ENCODE measurements around the gene CGB1. TPM values are rescaled to one million over a fixed set of nuclear protein-coding genes. Genes with fewer than 3 reads are reported as not detected.

Gene CGB1
- polyA plus RNA-seq, 1 donor (not counting 4 experiments of a cell fraction or from before 2014, with no cell fraction given) = not detected

DNA sequence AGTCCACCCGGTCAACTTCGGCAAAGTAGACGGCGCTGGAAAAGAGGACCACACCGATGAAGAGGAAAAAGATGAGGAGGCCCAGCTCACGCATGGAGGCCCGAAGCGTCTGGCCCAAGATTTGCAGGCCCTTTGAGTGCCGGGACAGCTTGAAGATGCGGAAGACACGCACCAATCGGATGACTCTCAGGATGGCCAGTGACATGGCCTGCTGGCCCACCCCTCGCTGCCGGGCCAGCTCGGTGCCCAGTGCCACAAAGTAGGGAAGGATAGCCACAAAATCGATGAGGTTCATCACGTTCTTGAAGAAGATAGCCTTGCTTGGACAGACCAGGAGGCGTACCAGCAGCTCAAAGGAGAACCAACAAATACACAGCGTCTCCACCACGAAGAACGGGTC lies 33.7 kb upstream of the CGB1 start:
- Histone ChIP-seq H3K9me1 (ENCODE audit: control insufficient read depth, extremely low read depth, insufficient read depth, low read length) (no peaks in the 10 kb centered on the region), H3K79me2 (ENCODE audit: control insufficient read depth, insufficient read depth, low read length) (no peaks in the 10 kb centered on the region), H4K20me1 (ENCODE audit: control insufficient read depth, extremely low read depth, insufficient read depth, low read length) (no peaks in the 10 kb centered on the region), H3K4me3 (ENCODE audit: control insufficient read depth in 2 of 3, extremely low read depth in 1 of 3, insufficient read depth in 2 of 3, low read depth in 1 of 3, low read length in 3 of 3) (no peak overlapping the region), H3K9me3 (ENCODE audit: control insufficient read depth, low read depth, low read length) (no peaks in the 10 kb centered on the region), H3K4me1 (ENCODE audit: control insufficient read depth, extremely low read depth, insufficient read depth, low read length) (peaks cover 5% of the 10 kb centered on the region), H3K36me3 (ENCODE audit: control insufficient read depth in 2 of 2, extremely low read depth in 1 of 2, insufficient read depth in 2 of 2, low read length in 2 of 2) (no peaks in the 10 kb centered on the region), H3K27me3 (ENCODE audit: control insufficient read depth, extremely low read depth, insufficient read depth, low read length) (peaks cover 56% of the 10 kb centered on the region), H3K4me2 (ENCODE audit: control insufficient read depth, extremely low read depth, insufficient read depth, low read depth, low read length) (no peak overlapping the region), H3K27ac (ENCODE audit: control insufficient read depth, insufficient read depth, low read length) (no peak overlapping the region), H2AFZ (ENCODE audit: control insufficient read depth, low read length) (no peak overlapping the region), H3K9ac (ENCODE audit: control insufficient read depth, extremely low read depth, insufficient read depth, low read length) (no peak overlapping the region)
- DNase-seq (ENCODE audit: low read depth, low spot score) (no peak), FAIRE-seq (no peak)
- dilution Hi-C loops (cut with MboI; ENCODE audit: extremely low pct_ligation_motif_present, low sequenced_read_pairs) = no loop called here
- TF ChIP-seq, protein P1, sequence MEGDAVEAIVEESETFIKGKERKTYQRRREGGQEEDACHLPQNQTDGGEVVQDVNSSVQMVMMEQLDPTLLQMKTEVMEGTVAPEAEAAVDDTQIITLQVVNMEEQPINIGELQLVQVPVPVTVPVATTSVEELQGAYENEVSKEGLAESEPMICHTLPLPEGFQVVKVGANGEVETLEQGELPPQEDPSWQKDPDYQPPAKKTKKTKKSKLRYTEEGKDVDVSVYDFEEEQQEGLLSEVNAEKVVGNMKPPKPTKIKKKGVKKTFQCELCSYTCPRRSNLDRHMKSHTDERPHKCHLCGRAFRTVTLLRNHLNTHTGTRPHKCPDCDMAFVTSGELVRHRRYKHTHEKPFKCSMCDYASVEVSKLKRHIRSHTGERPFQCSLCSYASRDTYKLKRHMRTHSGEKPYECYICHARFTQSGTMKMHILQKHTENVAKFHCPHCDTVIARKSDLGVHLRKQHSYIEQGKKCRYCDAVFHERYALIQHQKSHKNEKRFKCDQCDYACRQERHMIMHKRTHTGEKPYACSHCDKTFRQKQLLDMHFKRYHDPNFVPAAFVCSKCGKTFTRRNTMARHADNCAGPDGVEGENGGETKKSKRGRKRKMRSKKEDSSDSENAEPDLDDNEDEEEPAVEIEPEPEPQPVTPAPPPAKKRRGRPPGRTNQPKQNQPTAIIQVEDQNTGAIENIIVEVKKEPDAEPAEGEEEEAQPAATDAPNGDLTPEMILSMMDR (optimal IDR thresholded peaks at IDR 0.05 in 1 of 3, IDR thresholded peaks at IDR 0.05 in 1 of 3, conservative IDR thresholded peaks at IDR 0.05 in 1 of 3; ENCODE audit: extremely low read depth in 1 of 3, insufficient read depth in 2 of 3, low read length in 3 of 3) = no peak
- no peak for TF ChIP-seq EZH2 (IDR thresholded peaks at IDR 0.05; ENCODE audit: low read length)

DNA sequence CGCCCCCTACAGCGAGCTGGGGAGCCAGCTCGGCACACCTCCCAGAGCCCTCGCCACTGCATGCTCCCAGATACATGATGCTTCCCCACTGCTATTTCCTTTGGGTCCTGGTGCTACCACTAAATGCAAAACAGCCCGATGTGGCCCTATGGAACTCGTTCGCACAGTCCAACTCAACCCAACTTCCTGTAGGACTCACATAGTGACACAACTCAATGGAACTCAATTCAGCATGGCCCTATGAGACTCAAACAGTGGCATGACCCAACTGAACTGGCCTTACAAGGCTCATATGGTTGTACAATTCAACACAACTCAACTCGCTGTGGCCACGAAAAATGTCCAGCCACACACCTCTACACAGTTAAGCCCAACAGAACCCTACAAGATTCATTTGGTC lies 32.3 kb upstream of the CGB1 start:
- FAIRE-seq (no peak), DNase-seq (ENCODE audit: low read depth, low spot score) (no peak)
- no peaks in the 10 kb centered on the region for H3K79me2 ChIP-seq (ENCODE audit: control insufficient read depth, insufficient read depth, low read length)
- TF ChIP-seq, protein P1 (optimal IDR thresholded peaks at IDR 0.05 in 1 of 3, IDR thresholded peaks at IDR 0.05 in 1 of 3, conservative IDR thresholded peaks at IDR 0.05 in 1 of 3; ENCODE audit: extremely low read depth in 1 of 3, insufficient read depth in 2 of 3, low read length in 3 of 3) = no peak
- TF ChIP-seq EZH2 (IDR thresholded peaks at IDR 0.05; ENCODE audit: low read length) = no peak
- H3K9me3 ChIP-seq (ENCODE audit: control insufficient read depth, low read depth, low read length) = no peaks in the 10 kb centered on the region
- H3K4me3 ChIP-seq (ENCODE audit: control insufficient read depth in 2 of 3, extremely low read depth in 1 of 3, insufficient read depth in 2 of 3, low read depth in 1 of 3, low read length in 3 of 3) = no peak overlapping the region
- H3K9me1 ChIP-seq (ENCODE audit: control insufficient read depth, extremely low read depth, insufficient read depth, low read length) = no peaks in the 10 kb centered on the region
- peaks cover 9% of the 10 kb centered on the region for H3K4me1 ChIP-seq (ENCODE audit: control insufficient read depth, extremely low read depth, insufficient read depth, low read length)
- no peaks in the 10 kb centered on the region for H4K20me1 ChIP-seq (ENCODE audit: control insufficient read depth, extremely low read depth, insufficient read depth, low read length)
- H3K27ac ChIP-seq (ENCODE audit: control insufficient read depth, insufficient read depth, low read length) = no peak overlapping the region
- H2AFZ ChIP-seq (ENCODE audit: control insufficient read depth, low read length) = no peak overlapping the region
- no peak overlapping the region for H3K9ac ChIP-seq (ENCODE audit: control insufficient read depth, extremely low read depth, insufficient read depth, low read length)
- dilution Hi-C loops (cut with MboI; ENCODE audit: extremely low pct_ligation_motif_present, low sequenced_read_pairs) = no loop called here
- no peaks in the 10 kb centered on the region for H3K36me3 ChIP-seq (ENCODE audit: control insufficient read depth in 2 of 2, extremely low read depth in 1 of 2, insufficient read depth in 2 of 2, low read length in 2 of 2)
- H3K4me2 ChIP-seq (ENCODE audit: control insufficient read depth, extremely low read depth, insufficient read depth, low read depth, low read length) = no peak overlapping the region
- peaks cover 52% of the 10 kb centered on the region for H3K27me3 ChIP-seq (ENCODE audit: control insufficient read depth, extremely low read depth, insufficient read depth, low read length)
